ENCODE data around the gene MAP4K2.

The MAP4K2 gene

GRCh38 chr11:64777449-64778222 lies 25.4 kb downstream of the MAP4K2 start:
- no CpG with 5 or more reads among the region's 98 CpGs for WGBS, 2 donors (ENCODE audit: extremely low coverage in 2 of 2, insufficient read length in 2 of 2, insufficient replicate concordance in 1 of 2)
- Histone ChIP-seq H3K23ac (ENCODE audit: low read depth, low read length, poor library complexity) (peak overlapping the region; percentile 59), H3K36me3 (replicated peaks in 1 of 2; ENCODE audit: control insufficient read depth in 2 of 2, insufficient read depth in 2 of 2, low read length in 2 of 2) (peaks cover 36 to 73% of the 10 kb centered on the region in 2 donors), H2BK120ac (ENCODE audit: low read depth, low read length) (peak overlapping the region; percentile 98), H3K14ac (ENCODE audit: low read length) (no peak overlapping the region), H2BK15ac (ENCODE audit: low read length) (peak overlapping the region; percentile 73), H2AFZ (ENCODE audit: low read length) (no peak overlapping the region), H2AK5ac (ENCODE audit: low read depth, low read length) (peak overlapping the region; percentile 100), H3K4ac (ENCODE audit: low read length) (no peak overlapping the region), H3K4me2 (ENCODE audit: insufficient read depth, low read length, poor library complexity, severe bottlenecking) (peak overlapping the region; percentile 89), H3K9ac (ENCODE audit: low read depth, low read length, poor library complexity) (peak overlapping the region; percentile 96), H3K4me1 (ENCODE audit: control insufficient read depth in 2 of 2, insufficient read depth in 1 of 2, low read depth in 1 of 2, low read length in 2 of 2) (peaks cover 5 to 10% of the 10 kb centered on the region in 2 donors), H4K8ac (ENCODE audit: low read depth, low read length) (no peak overlapping the region), H2BK12ac (ENCODE audit: low read length) (no peak overlapping the region), H3K79me1 (ENCODE audit: low read depth, low read length) (peaks cover 5% of the 10 kb centered on the region), H3K27me3 (ENCODE audit: control insufficient read depth in 3 of 3, insufficient read depth in 3 of 3, low read depth in 1 of 3, low read length in 3 of 3) (no peaks in the 10 kb centered on the region), H3K27ac (replicated peaks; ENCODE audit: low read length) (peak overlapping the region; percentile 99), H3K9me3 (replicated peaks in 1 of 2; ENCODE audit: control insufficient read depth in 2 of 2, insufficient read depth in 1 of 2, low read depth in 1 of 2, low read length in 2 of 2) (no peaks in the 10 kb centered on the region), H4K91ac (ENCODE audit: low read depth, low read length, poor library complexity) (no peak overlapping the region), H3K4me3 (ENCODE audit: low read length in 2 of 2) (peak overlapping the region; percentile 89 to 98), H3K18ac (ENCODE audit: low read length) (peak overlapping the region; percentile 99), H2BK5ac (ENCODE audit: low read length) (peak overlapping the region; percentile 90)
- peak; percentile 80 for DNase-seq (ENCODE audit: low spot score)

GRCh38 chr11:64776875-64777274 lies 26.1 kb downstream of the MAP4K2 start:
- Histone ChIP-seq H3K23ac (ENCODE audit: low read depth, low read length, poor library complexity) (no peak overlapping the region), H3K27ac (replicated peaks; ENCODE audit: low read length) (no peak overlapping the region)
- no CpG with 5 or more reads among the region's 3 CpGs for WGBS, 2 donors (ENCODE audit: extremely low coverage in 2 of 2, insufficient read length in 2 of 2, insufficient replicate concordance in 1 of 2)

GRCh38 chr11:64776425-64776824 lies 26.6 kb downstream of the MAP4K2 start:
- Histone ChIP-seq H3K14ac (ENCODE audit: low read length) (no peak overlapping the region), H2BK5ac (ENCODE audit: low read length) (no peak overlapping the region), H3K9me3 (replicated peaks in 1 of 2; ENCODE audit: control insufficient read depth in 2 of 2, insufficient read depth in 1 of 2, low read depth in 1 of 2, low read length in 2 of 2) (no peaks in the 10 kb centered on the region), H3K36me3 (replicated peaks in 1 of 2; ENCODE audit: control insufficient read depth in 2 of 2, insufficient read depth in 2 of 2, low read length in 2 of 2) (peaks cover 41 to 76% of the 10 kb centered on the region in 2 donors), H3K27me3 (ENCODE audit: control insufficient read depth in 3 of 3, insufficient read depth in 3 of 3, low read depth in 1 of 3, low read length in 3 of 3) (no peaks in the 10 kb centered on the region), H3K18ac (ENCODE audit: low read length) (no peak overlapping the region), H3K23ac (ENCODE audit: low read depth, low read length, poor library complexity) (no peak overlapping the region), H3K9ac (ENCODE audit: low read depth, low read length, poor library complexity) (no peak overlapping the region), H4K8ac (ENCODE audit: low read depth, low read length) (no peak overlapping the region), H3K4me2 (ENCODE audit: insufficient read depth, low read length, poor library complexity, severe bottlenecking) (no peak overlapping the region), H2AK5ac (ENCODE audit: low read depth, low read length) (no peak overlapping the region), H3K4ac (ENCODE audit: low read length) (no peak overlapping the region), H2BK12ac (ENCODE audit: low read length) (no peak overlapping the region), H3K4me1 (ENCODE audit: control insufficient read depth in 2 of 2, insufficient read depth in 1 of 2, low read depth in 1 of 2, low read length in 2 of 2) (peaks cover 5 to 10% of the 10 kb centered on the region in 2 donors), H2BK120ac (ENCODE audit: low read depth, low read length) (no peak overlapping the region), H3K4me3 (ENCODE audit: low read length in 2 of 2) (peak overlapping the region in 1 of 2 donors; percentile 98), H2AFZ (ENCODE audit: low read length) (no peak overlapping the region), H2BK15ac (ENCODE audit: low read length) (no peak overlapping the region), H4K91ac (ENCODE audit: low read depth, low read length, poor library complexity) (no peak overlapping the region), H3K79me1 (ENCODE audit: low read depth, low read length) (peaks cover 5% of the 10 kb centered on the region), H3K27ac (replicated peaks; ENCODE audit: low read length) (no peak overlapping the region)
- WGBS, 2 donors (ENCODE audit: extremely low coverage in 2 of 2, insufficient read length in 2 of 2, insufficient replicate concordance in 1 of 2) = no CpG with 5 or more reads among the region's 6 CpGs
- DNase-seq (ENCODE audit: low spot score) = no peak

More at GRCh38 chr11:64776875-64777274, 26.1 kb downstream of the MAP4K2 start:
- no peak overlapping the region for H3K14ac ChIP-seq (ENCODE audit: low read length)
- no peaks in the 10 kb centered on the region for H3K9me3 ChIP-seq (replicated peaks in 1 of 2; ENCODE audit: control insufficient read depth in 2 of 2, insufficient read depth in 1 of 2, low read depth in 1 of 2, low read length in 2 of 2)
- no peak overlapping the region for H3K18ac ChIP-seq (ENCODE audit: low read length)
- no peak overlapping the region for H2BK15ac ChIP-seq (ENCODE audit: low read length)
- peaks cover 5% of the 10 kb centered on the region for H3K79me1 ChIP-seq (ENCODE audit: low read depth, low read length)
- no peak overlapping the region for H2BK5ac ChIP-seq (ENCODE audit: low read length)
- no peak overlapping the region for H4K91ac ChIP-seq (ENCODE audit: low read depth, low read length, poor library complexity)
- H3K36me3 ChIP-seq (replicated peaks in 1 of 2; ENCODE audit: control insufficient read depth in 2 of 2, insufficient read depth in 2 of 2, low read length in 2 of 2) = peaks cover 38 to 73% of the 10 kb centered on the region in 2 donors
- no peak overlapping the region for H2BK120ac ChIP-seq (ENCODE audit: low read depth, low read length)
- H3K9ac ChIP-seq (ENCODE audit: low read depth, low read length, poor library complexity) = no peak overlapping the region
- H3K4me1 ChIP-seq (ENCODE audit: control insufficient read depth in 2 of 2, insufficient read depth in 1 of 2, low read depth in 1 of 2, low read length in 2 of 2) = peaks cover 5 to 10% of the 10 kb centered on the region in 2 donors
- H3K4ac ChIP-seq (ENCODE audit: low read length) = no peak overlapping the region
- H2AK5ac ChIP-seq (ENCODE audit: low read depth, low read length) = no peak overlapping the region
- no peak overlapping the region for H2BK12ac ChIP-seq (ENCODE audit: low read length)
- H3K4me3 ChIP-seq (ENCODE audit: low read length in 2 of 2) = peak overlapping the region; percentile 89 to 98
- H4K8ac ChIP-seq (ENCODE audit: low read depth, low read length) = no peak overlapping the region
- peak overlapping the region; percentile 89 for H3K4me2 ChIP-seq (ENCODE audit: insufficient read depth, low read length, poor library complexity, severe bottlenecking)
- no peak overlapping the region for H2AFZ ChIP-seq (ENCODE audit: low read length)
- no peaks in the 10 kb centered on the region for H3K27me3 ChIP-seq (ENCODE audit: control insufficient read depth in 3 of 3, insufficient read depth in 3 of 3, low read depth in 1 of 3, low read length in 3 of 3)
- no peak for DNase-seq (ENCODE audit: low spot score)

GRCh38 chr11:64774144-64774543 lies 28.9 kb downstream of the MAP4K2 start:
- Histone ChIP-seq H3K9me3 (replicated peaks in 1 of 2; ENCODE audit: control insufficient read depth in 2 of 2, insufficient read depth in 1 of 2, low read depth in 1 of 2, low read length in 2 of 2) (no peaks in the 10 kb centered on the region), H4K91ac (ENCODE audit: low read depth, low read length, poor library complexity) (no peak overlapping the region), H2BK15ac (ENCODE audit: low read length) (no peak overlapping the region), H2BK12ac (ENCODE audit: low read length) (no peak overlapping the region), H3K4me2 (ENCODE audit: insufficient read depth, low read length, poor library complexity, severe bottlenecking) (no peak overlapping the region), H3K14ac (ENCODE audit: low read length) (no peak overlapping the region), H3K4me3 (ENCODE audit: low read length in 2 of 2) (no peak overlapping the region), H3K23ac (ENCODE audit: low read depth, low read length, poor library complexity) (no peak overlapping the region), H3K79me1 (ENCODE audit: low read depth, low read length) (peaks cover 8% of the 10 kb centered on the region), H3K36me3 (replicated peaks in 1 of 2; ENCODE audit: control insufficient read depth in 2 of 2, insufficient read depth in 2 of 2, low read length in 2 of 2) (peaks cover 62 to 84% of the 10 kb centered on the region in 2 donors), H2AK5ac (ENCODE audit: low read depth, low read length) (no peak overlapping the region), H3K4ac (ENCODE audit: low read length) (no peak overlapping the region), H2BK120ac (ENCODE audit: low read depth, low read length) (no peak overlapping the region), H3K4me1 (ENCODE audit: control insufficient read depth in 2 of 2, insufficient read depth in 1 of 2, low read depth in 1 of 2, low read length in 2 of 2) (peaks cover 5 to 6% of the 10 kb centered on the region in 2 donors), H3K27me3 (ENCODE audit: control insufficient read depth in 3 of 3, insufficient read depth in 3 of 3, low read depth in 1 of 3, low read length in 3 of 3) (no peaks in the 10 kb centered on the region), H3K18ac (ENCODE audit: low read length) (no peak overlapping the region), H2AFZ (ENCODE audit: low read length) (no peak overlapping the region), H4K8ac (ENCODE audit: low read depth, low read length) (no peak overlapping the region), H3K9ac (ENCODE audit: low read depth, low read length, poor library complexity) (no peak overlapping the region), H2BK5ac (ENCODE audit: low read length) (no peak overlapping the region), H3K27ac (replicated peaks; ENCODE audit: low read length) (no peak overlapping the region)
- no CpG with 5 or more reads among the region's 5 CpGs for WGBS, 2 donors (ENCODE audit: extremely low coverage in 2 of 2, insufficient read length in 2 of 2, insufficient replicate concordance in 1 of 2)
- DNase-seq (ENCODE audit: low spot score) = no peak

Measured in neuronal stem cell (in vitro differentiated cells).